IMR-90 (cell line): ENCODE data around the gene KLHL33. TPM values are rescaled to one million over a fixed set of nuclear protein-coding genes. Genes with fewer than 3 reads are reported as not detected.

Experiments used
- ATAC-seq: fragments of 200-7000 bp; cut with Tn5 transposase; 2 replicates; pipeline ENCODE4 v1.9.1; 2020; ENCODE audit warnings: low read depth, mild to moderate bottlenecking, moderate library complexity
- BruUV-seq: library from RNA; stranded (reverse); fragments of 400-500 nt; replicated peaks from 2 replicates; lab custom pipeline; 2021; lab: Mats Ljungman, UMichigan
- CTCF ChIA-PET: fragments of 300-600 bp; formaldehyde crosslinking; extraction: SDS; loops from one replicate; lab custom pipeline; 2021; ENCODE audit warnings: antibody characterized with exemption; lab: Yijun Ruan, JAX
- POLR2A ChIA-PET: fragments of 300-600 bp; sonication (Branson Sonifier 250); formaldehyde crosslinking; loops from one replicate; lab custom pipeline; 2022; ENCODE audit warnings: antibody characterized with exemption; ENCODE audit not compliant: unreplicated experiment; lab: Charles Lee
- DNase-seq: peaks from one replicate; pipeline ENCODE4 v3.0.0; 2013
- H2AFZ ChIP-seq: replicated peaks from 2 replicates; pipeline ENCODE3; 2013; ENCODE audit warnings: low read length, mild to moderate bottlenecking; ENCODE audit not compliant: poor library complexity
- H2AK5ac ChIP-seq: 2 replicates; pipeline ENCODE4 v1.6.1; 2013; ENCODE audit warnings: low read depth, low read length, inconsistent platforms
- H2AK9ac ChIP-seq: replicated peaks from 2 replicates; pipeline ENCODE3; 2013; ENCODE audit warnings: mild to moderate bottlenecking, low read depth, low read length, moderate library complexity; ENCODE audit not compliant: poor library complexity
- H2BK120ac ChIP-seq: 2 replicates; pipeline ENCODE4 v1.6.1; 2013; ENCODE audit warnings: low read depth, low read length, inconsistent platforms
- H2BK15ac ChIP-seq: 3 replicates; pipeline ENCODE4 v1.6.1; 2013; ENCODE audit warnings: low read depth, low read length, inconsistent platforms
- H2BK20ac ChIP-seq: 2 replicates; pipeline ENCODE4 v1.6.1; 2013; ENCODE audit warnings: low read depth, mild to moderate bottlenecking, inconsistent platforms, low read length, moderate library complexity
- H2BK5ac ChIP-seq: 2 replicates; pipeline ENCODE4 v1.6.1; 2013; ENCODE audit warnings: mild to moderate bottlenecking, low read depth, low read length, inconsistent platforms; ENCODE audit not compliant: poor library complexity, severe bottlenecking
- H3K14ac ChIP-seq: replicated peaks from 2 replicates; pipeline ENCODE4 v1.6.1; 2013; ENCODE audit warnings: low read depth, low read length, inconsistent platforms
- H3K18ac ChIP-seq: 2 replicates; pipeline ENCODE4 v1.6.1; 2013; ENCODE audit warnings: low read depth, low read length, control low read depth
- H3K23ac ChIP-seq: 2 replicates; pipeline ENCODE4 v1.6.1; 2013; ENCODE audit warnings: low read depth, low read length, inconsistent platforms
- H3K27ac ChIP-seq: 2 replicates; pipeline ENCODE4 v1.5.1; 2013; ENCODE audit warnings: mild to moderate bottlenecking, control low read depth, low read length; ENCODE audit not compliant: insufficient read depth
- H3K27me3 ChIP-seq: 2 replicates; pipeline ENCODE4 v1.6.1; 2013; ENCODE audit warnings: low read length; ENCODE audit not compliant: control insufficient read depth, insufficient read depth
- H3K36me3 ChIP-seq: 2 replicates; pipeline ENCODE4 v1.6.1; 2013; ENCODE audit warnings: low read length, mixed read lengths; ENCODE audit not compliant: control insufficient read depth, insufficient read depth
- H3K4ac ChIP-seq: 2 replicates; pipeline ENCODE4 v1.6.1; 2013; ENCODE audit warnings: low read depth, low read length, inconsistent platforms
- H3K4me1 ChIP-seq: 2 replicates; pipeline ENCODE4 v1.6.1; 2013; ENCODE audit warnings: low read length, mixed read lengths; ENCODE audit not compliant: control insufficient read depth, insufficient read depth
- H3K4me2 ChIP-seq: 2 replicates; pipeline ENCODE4 v1.6.1; 2013; ENCODE audit warnings: low read depth, mild to moderate bottlenecking, control low read depth, low read length, moderate library complexity
- H3K4me3 ChIP-seq: 2 replicates; pipeline ENCODE4 v1.5.1; 2013; ENCODE audit warnings: low read depth, mild to moderate bottlenecking, control low read depth, low read length, moderate library complexity; ENCODE audit not compliant: insufficient read depth
- H3K56ac ChIP-seq: 2 replicates; pipeline ENCODE4 v1.6.1; 2013; ENCODE audit warnings: low read length, inconsistent platforms; ENCODE audit not compliant: insufficient read depth; ENCODE audit errors: extremely low read depth
- H3K79me1 ChIP-seq, 2 experiments: 2 replicates each; pipeline ENCODE4 v1.6.1; 2013; ENCODE audit warnings: low read length in 2 of 2, inconsistent platforms in 1 of 2, low read depth in 1 of 2
- H3K9ac ChIP-seq: 2 replicates; pipeline ENCODE4 v1.6.1; 2013; ENCODE audit warnings: low read depth, low read length, control low read depth
- H3K9me1 ChIP-seq: 2 replicates; pipeline ENCODE4 v1.6.1; 2013; ENCODE audit warnings: low read length, inconsistent platforms; ENCODE audit not compliant: insufficient read depth
- H3K9me3 ChIP-seq: 2 replicates; pipeline ENCODE4 v1.6.1; 2013; ENCODE audit warnings: low read length; ENCODE audit not compliant: control insufficient read depth, insufficient read depth
- H4K20me1 ChIP-seq: 2 replicates; pipeline ENCODE4 v1.6.1; 2013; ENCODE audit warnings: low read length, inconsistent platforms; ENCODE audit not compliant: insufficient read depth
- H4K5ac ChIP-seq: 2 replicates; pipeline ENCODE4 v1.6.1; 2013; ENCODE audit warnings: mild to moderate bottlenecking, low read depth, low read length, control low read depth
- H4K8ac ChIP-seq, 2 experiments: 2 replicates each; pipeline ENCODE4 v1.6.1; 2013; ENCODE audit warnings: low read depth in 2 of 2, low read length in 2 of 2, control low read depth in 1 of 2, inconsistent platforms in 1 of 2
- H4K91ac ChIP-seq: 2 replicates; pipeline ENCODE4 v1.6.1; 2013; ENCODE audit warnings: low read depth, low read length, inconsistent platforms; ENCODE audit not compliant: insufficient read depth
- CEBPB ChIP-seq: IDR thresholded peaks from 2 replicates; pipeline ENCODE4 v1.6.1; 2012; ENCODE audit warnings: low read depth, low read length, improper control_type of control experiment
- CHD1 ChIP-seq: IDR thresholded peaks from 2 replicates; pipeline ENCODE4 v1.6.1; 2012; ENCODE audit warnings: low read depth, low read length, improper control_type of control experiment
- CTCF ChIP-seq: conservative IDR thresholded peaks from 2 replicates; pipeline ENCODE4 v1.5.1; 2012; ENCODE audit warnings: mild to moderate bottlenecking, low read depth, low read length, improper control_type of control experiment
- FOS ChIP-seq: fragments of 150-350 bp; IDR thresholded peaks from 2 replicates; pipeline ENCODE4 v1.6.1; 2016; ENCODE audit warnings: low read depth, low read length
- MAFK ChIP-seq: IDR thresholded peaks from 2 replicates; pipeline ENCODE4 v1.6.1; 2012; ENCODE audit warnings: low read depth, low read length, improper control_type of control experiment
- MAZ ChIP-seq: IDR thresholded peaks from 2 replicates; pipeline ENCODE4 v1.6.1; 2012; ENCODE audit warnings: low read depth, mild to moderate bottlenecking, low read length, improper control_type of control experiment, moderate library complexity, borderline replicate concordance
- NFE2L2 ChIP-seq: fragments of 150-350 bp; IDR thresholded peaks from 2 replicates; pipeline ENCODE4 v1.6.1; 2016; ENCODE audit warnings: low read depth, mild to moderate bottlenecking, low read length
- SMC3 ChIP-seq: fragments of 150-350 bp; IDR thresholded peaks from 2 replicates; pipeline ENCODE4 v1.6.1; 2016; ENCODE audit warnings: low read depth, mild to moderate bottlenecking, antibody characterized with exemption, low read length, moderate library complexity
- WGBS, 2 experiments: methylation state at CpG; one replicate each; pipeline versions ENCODE4 v1.1.5 to v1.1.7; 2013; ENCODE audit warnings: missing lambda C conversion rate in 2 of 2; ENCODE audit not compliant: insufficient read length in 1 of 2; ENCODE audit errors: extremely low coverage in 2 of 2; 5-methylcytosine and 5-hydroxymethylcytosine counted together
- dilution Hi-C: fragments of 300-500 bp; cut with HindIII; formaldehyde crosslinking; loops from one replicate; pipeline ENCODE4 v1.14.3; 2018; ENCODE audit warnings: low sequenced_read_pairs; ENCODE audit not compliant: unreplicated experiment
- in situ Hi-C: fragments of 300-500 bp; cut with MboI; formaldehyde crosslinking; loops from 3 replicates; pipeline ENCODE4 v1.14.3; 2019; ENCODE audit warnings: low sequenced_read_pairs, inconsistent platforms, mixed read lengths
- intact Hi-C: fragments of 100-400 bp; cut with micrococcal nuclease; formaldehyde crosslinking; loops from 2 replicates; pipeline ENCODE4 v1.10.0; 2022
- polyA plus RNA-seq, 3 experiments: library from polyadenylated mRNA; depleted of rRNA; stranded (reverse); fragments of >200 nt; gene quantifications; 2 replicates each; pipeline ENCODE4 v1.2.3, GENCODE V29; 2012; ENCODE audit warnings: low replicate concordance in 1 of 3
- total RNA-seq: library from RNA; depleted of rRNA; stranded (reverse); fragments of >200 nt; gene quantifications from 2 replicates; pipeline ENCODE4 v1.2.3, GENCODE V29; 2012

KLHL33 gene
- total and polyA plus RNA-seq, 2 of the 4 experiments (the other 2 are of a cell fraction) = under 0.01 to 0.03 TPM

DNA sequence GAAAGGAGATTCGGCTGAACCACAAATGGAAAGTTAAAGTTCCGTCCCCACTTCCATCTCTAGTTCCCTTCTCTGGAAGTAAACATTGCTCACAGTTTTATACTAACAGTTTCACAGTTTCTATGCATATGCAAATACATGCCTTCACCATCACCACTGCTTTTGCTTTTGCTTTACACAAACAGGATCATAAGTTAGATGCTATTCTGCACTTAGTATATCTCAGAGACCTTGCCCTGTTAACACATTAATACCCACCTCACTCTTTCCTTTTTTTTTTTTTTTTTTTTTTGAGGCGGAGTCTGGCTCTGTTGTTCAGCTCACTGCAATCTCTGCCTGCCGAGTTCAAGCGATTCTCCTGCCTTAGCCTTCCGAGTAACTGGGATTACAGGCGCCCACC is 23.6 kb downstream of the KLHL33 start (continued):
- TF ChIP-seq CTCF = no peak

DNA sequence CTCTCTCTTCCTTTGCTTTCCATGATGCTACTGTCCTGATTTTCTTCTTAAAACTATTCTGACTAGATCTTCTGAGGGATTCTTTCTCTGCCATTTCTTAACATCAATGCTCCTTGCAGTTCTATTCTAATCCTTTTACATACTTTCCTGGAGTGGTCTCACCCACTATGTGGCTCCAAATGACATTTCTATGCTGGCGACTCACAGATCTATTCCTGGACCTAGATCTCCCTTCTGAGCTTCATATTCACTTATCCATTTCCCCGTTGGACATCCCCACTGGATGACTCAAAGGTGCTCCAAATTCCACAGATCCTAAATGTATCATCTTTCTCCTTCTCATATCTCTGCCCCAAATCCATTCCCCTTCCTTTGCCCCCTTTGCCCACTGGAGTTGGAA is 26.7 kb downstream of the KLHL33 start:
- intact Hi-C loops = loop anchor here (5.0 kb wide), 1 partner anchor 52 kb away; no protein-coding TSS in a partner anchor
- Histone ChIP-seq H4K91ac (no peak overlapping the region), H3K9me1 (peaks cover 4% of the 10 kb centered on the region; the same call in 1 of the 2 replicates), H4K8ac (no peak overlapping the region), H2AK5ac (no peak overlapping the region), H3K4me1 (peaks cover 4% of the 10 kb centered on the region; the same call in 1 of the 2 replicates), H3K9ac (no peak overlapping the region), H2AK9ac (no peak overlapping the region), H3K27me3 (no peaks in the 10 kb centered on the region), H3K79me1 (peaks cover 10 to 46% of the 10 kb centered on the region in 2 experiments; a peak in 3 of 4 replicates), H4K5ac (no peak overlapping the region), H3K4me3 (no peak overlapping the region), H3K14ac (no peak overlapping the region), H2BK15ac (no peak overlapping the region), H2BK20ac (no peak overlapping the region), H3K56ac (no peak overlapping the region), H3K9me3 (no peaks in the 10 kb centered on the region), H4K20me1 (no peaks in the 10 kb centered on the region), H2BK5ac (no peak overlapping the region), H3K23ac (no peak overlapping the region), H3K27ac (no peak overlapping the region), H3K4me2 (peak overlapping the region; percentile 53; the same call in 1 of the 2 replicates), H3K36me3 (peaks cover 33% of the 10 kb centered on the region), H2AFZ (no peak overlapping the region), H3K18ac (no peak overlapping the region), H3K4ac (no peak overlapping the region), H2BK120ac (no peak overlapping the region; the same call in 1 of the 2 replicates)
- DNase-seq (peak; percentile 73), ATAC-seq (no peak)
- in situ Hi-C loops = no loop called here
- CTCF ChIA-PET = no interaction called here
- dilution Hi-C loops = no loop called here
- TF ChIP-seq SMC3 (no peak), CHD1 (no peak), MAFK (no peak), CEBPB (no peak), FOS (no peak; the same call in 1 of the 2 replicates), NFE2L2 (no peak), MAZ (no peak)
- POLR2A ChIA-PET = no interaction called here
- 80% methylated on average over 1 of the region's 2 CpGs; no CpG with 5 or more reads in 1 of the 2 experiments for WGBS, 2 experiments
- no TSS peak for BruUV-seq
